Tibial artery (tissue), 4 donors: ENCODE measurements around the gene TCP1.
"Not testable (repeated sequence)": the region's sequence is repeated elsewhere in the genome, so short reads cannot be mapped to it uniquely, and the experiment has no call there.

Experiments
- DNase-seq, 2 donors: peaks; one replicate each; pipeline ENCODE4 v3.0.0-alpha.2; 2019
- H3K27ac ChIP-seq, 2 donors: fragments of 200-600 bp; sonication (generic) in 1 of 2; 1 replicate in 1 of 2; 2 replicates in 1 of 2; pipeline ENCODE4 v1.5.1; 2018 to 2019; ENCODE audit warnings: mild to moderate bottlenecking in 1 of 2
- H3K27me3 ChIP-seq, 2 donors: fragments of 200-600 bp; sonication (generic) in 1 of 2; one replicate each; pipeline versions ENCODE4 v1.5.1 to v1.6.0; 2016 to 2019
- H3K36me3 ChIP-seq, 3 donors: fragments of 200-600 bp; sonication (generic) in 2 of 3; one replicate each; pipeline ENCODE4 v1.5.1; 2016 to 2019; ENCODE audit warnings: mild to moderate bottlenecking in 2 of 3
- H3K4me1 ChIP-seq, 4 donors: fragments of 200-600 bp; sonication (generic) in 2 of 4; 1 replicate in 3 of 4; 2 replicates in 1 of 4; pipeline ENCODE4 v1.5.1; 2016 to 2019
- H3K4me3 ChIP-seq, 2 donors: fragments of 200-600 bp; sonication (generic) in 1 of 2; 1 replicate in 1 of 2; 2 replicates in 1 of 2; pipeline ENCODE4 v1.5.1; 2018 to 2019; ENCODE audit warnings: mild to moderate bottlenecking in 2 of 2
- H3K9me3 ChIP-seq, 3 donors: fragments of 200-600 bp; sonication (generic) in 1 of 3; one replicate each; pipeline ENCODE4 v1.5.1; 2016 to 2019
- intact Hi-C: fragments of 100-400 bp; cut with DNase I; formaldehyde crosslinking; loops from one replicate; pipeline ENCODE4 v1.15.0; 2023; ENCODE audit warnings: low total_unique reads
- TF ChIP-seq, protein P1 (sequence below), 2 experiments: fragments of 200-600 bp in 1 of 2; fragments of 450-650 bp in 1 of 2; IDR thresholded peaks; one replicate each; pipeline ENCODE4 v1.5.1; 2017 to 2019; ENCODE audit warnings: antibody characterized with exemption in 2 of 2, mild to moderate bottlenecking in 1 of 2, moderate library complexity in 1 of 2

The TCP1 gene

DNA sequence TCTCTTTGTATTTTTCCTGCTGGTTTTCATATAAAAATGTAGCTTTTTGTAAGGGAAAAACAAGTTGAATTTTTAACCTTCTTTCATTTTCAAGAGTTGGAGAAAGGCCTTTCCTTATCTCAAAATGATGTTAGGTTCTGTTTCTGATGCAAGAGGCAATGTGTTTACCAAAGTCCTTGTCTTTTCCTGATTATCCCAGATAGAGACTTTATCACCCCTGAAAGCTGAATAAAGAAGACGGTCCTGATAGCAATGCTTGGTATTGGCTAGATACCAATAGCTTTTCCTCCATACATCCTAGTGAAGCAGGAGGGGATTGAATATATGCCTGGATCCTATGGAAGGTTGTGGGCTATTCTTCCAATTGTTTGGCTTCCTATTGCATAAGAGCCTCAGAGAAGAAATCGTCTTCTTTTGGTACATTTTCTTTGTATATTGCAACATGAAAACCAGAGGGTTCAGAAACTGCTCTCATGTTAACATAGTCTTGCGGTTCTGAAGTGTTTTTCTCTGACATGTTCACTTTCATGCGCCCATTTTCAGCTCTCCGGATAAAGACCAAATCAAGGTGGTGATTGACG lies 16.1 kb upstream of the TCP1 start:
- Histone ChIP-seq H3K4me1 (no peaks in the 10 kb centered on the region), H3K9me3 (no peaks in the 10 kb centered on the region), H3K4me3 (no peak overlapping the region), H3K36me3 (peaks cover 0 to 1% (median 1%) of the 10 kb centered on the region in 3 donors), H3K27me3 (no peaks in the 10 kb centered on the region), H3K27ac (no peak overlapping the region)
- DNase-seq: no peak
- TF ChIP-seq, protein P1, sequence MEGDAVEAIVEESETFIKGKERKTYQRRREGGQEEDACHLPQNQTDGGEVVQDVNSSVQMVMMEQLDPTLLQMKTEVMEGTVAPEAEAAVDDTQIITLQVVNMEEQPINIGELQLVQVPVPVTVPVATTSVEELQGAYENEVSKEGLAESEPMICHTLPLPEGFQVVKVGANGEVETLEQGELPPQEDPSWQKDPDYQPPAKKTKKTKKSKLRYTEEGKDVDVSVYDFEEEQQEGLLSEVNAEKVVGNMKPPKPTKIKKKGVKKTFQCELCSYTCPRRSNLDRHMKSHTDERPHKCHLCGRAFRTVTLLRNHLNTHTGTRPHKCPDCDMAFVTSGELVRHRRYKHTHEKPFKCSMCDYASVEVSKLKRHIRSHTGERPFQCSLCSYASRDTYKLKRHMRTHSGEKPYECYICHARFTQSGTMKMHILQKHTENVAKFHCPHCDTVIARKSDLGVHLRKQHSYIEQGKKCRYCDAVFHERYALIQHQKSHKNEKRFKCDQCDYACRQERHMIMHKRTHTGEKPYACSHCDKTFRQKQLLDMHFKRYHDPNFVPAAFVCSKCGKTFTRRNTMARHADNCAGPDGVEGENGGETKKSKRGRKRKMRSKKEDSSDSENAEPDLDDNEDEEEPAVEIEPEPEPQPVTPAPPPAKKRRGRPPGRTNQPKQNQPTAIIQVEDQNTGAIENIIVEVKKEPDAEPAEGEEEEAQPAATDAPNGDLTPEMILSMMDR (IDR thresholded peaks at IDR 0.05): no peak
- intact Hi-C loops: no loop called here

DNA sequence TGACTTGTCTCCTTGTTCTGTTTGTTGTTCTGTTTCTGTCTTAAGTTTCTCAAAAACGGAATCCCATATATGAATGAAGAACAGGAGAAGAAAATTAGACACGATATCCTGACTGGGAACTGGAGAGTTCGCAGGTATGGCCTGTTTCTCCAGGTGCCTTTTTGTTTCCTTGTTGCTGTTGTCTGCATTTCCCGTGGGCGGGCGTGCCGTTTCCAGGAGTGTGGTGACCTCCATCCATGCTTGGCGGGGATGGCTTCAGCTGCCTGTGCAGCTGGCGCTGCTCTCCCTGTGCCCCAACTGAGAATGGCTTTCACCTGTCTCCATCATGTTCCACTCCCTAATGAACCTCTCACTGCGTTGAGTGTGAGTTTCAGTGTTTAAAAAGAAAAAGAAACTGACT lies 15.1 kb upstream of the TCP1 start:
- Histone ChIP-seq H3K27ac (no peak overlapping the region), H3K4me3 (no peak overlapping the region), H3K36me3 (peaks cover 0 to 11% (median 11%) of the 10 kb centered on the region in 3 donors), H3K9me3 (no peaks in the 10 kb centered on the region), H3K4me1 (no peaks in the 10 kb centered on the region), H3K27me3 (no peaks in the 10 kb centered on the region)
- TF ChIP-seq, protein P1 (IDR thresholded peaks at IDR 0.05): no peak
- intact Hi-C loops: no loop called here
- no peak for DNase-seq

DNA sequence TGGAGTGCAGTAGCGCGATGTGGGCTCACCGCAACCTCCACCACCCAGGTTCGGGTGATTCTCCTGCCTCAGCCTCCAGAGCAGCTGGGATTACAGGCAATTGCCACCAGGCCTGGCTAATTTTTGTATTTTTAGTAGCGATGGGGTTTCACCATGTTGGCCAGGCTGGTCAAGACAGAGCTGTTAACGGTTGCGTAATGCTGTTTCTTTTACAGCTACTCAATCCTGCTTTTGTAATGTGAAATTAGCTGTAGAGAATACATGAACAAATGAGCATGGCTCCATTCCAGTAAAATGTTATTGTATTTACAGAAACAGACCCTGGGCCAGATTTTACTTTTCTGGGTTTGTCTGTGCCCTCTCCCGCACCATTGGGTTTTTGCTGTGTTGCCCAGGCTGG lies 12.5 kb upstream of the TCP1 start:
- no peaks in the 10 kb centered on the region for H3K9me3 ChIP-seq
- TF ChIP-seq, protein P1 (IDR thresholded peaks at IDR 0.05): no peak
- DNase-seq: no peak
- no peak overlapping the region for H3K27ac ChIP-seq
- no peak overlapping the region for H3K4me3 ChIP-seq
- no peaks in the 10 kb centered on the region for H3K4me1 ChIP-seq
- intact Hi-C loops: no loop called here
- peaks cover 12 to 37% (median 36%) of the 10 kb centered on the region in 3 donors for H3K36me3 ChIP-seq
- H3K27me3 ChIP-seq: no peaks in the 10 kb centered on the region

GRCh38 chr6:159800141-159800865 lies 10.9 kb upstream of the TCP1 start, which contains the start of gene PNLDC1:
PNLDC1 (plus strand) TSS chr6:159800276; CDS start chr6:159800308, 32 bp downstream.
- TF ChIP-seq, protein P1 (IDR thresholded peaks at IDR 0.05): no peak
- H3K4me1 ChIP-seq: peaks cover 0 to 5% (median 0%) of the 10 kb centered on the region in 4 donors
- no peak for DNase-seq
- no peak within 1 kb of the TSS for H3K27ac ChIP-seq
- intact Hi-C loops: no loop called here
- H3K27me3 ChIP-seq: no peaks in the 10 kb centered on the region
- H3K36me3 ChIP-seq: peaks cover 12 to 50% (median 43%) of the 10 kb centered on the region in 3 donors
- no peaks in the 10 kb centered on the region for H3K9me3 ChIP-seq
- no peak within 1 kb of the TSS for H3K4me3 ChIP-seq

GRCh38 chr6:159797554-159797953 lies 8.2 kb upstream of the TCP1 start:
- TF ChIP-seq, protein P1 (IDR thresholded peaks at IDR 0.05): no peak
- peaks cover 12 to 71% (median 52%) of the 10 kb centered on the region in 3 donors for H3K36me3 ChIP-seq
- no peaks in the 10 kb centered on the region for H3K27me3 ChIP-seq
- peaks cover 0 to 22% (median 11%) of the 10 kb centered on the region in 4 donors for H3K4me1 ChIP-seq
- DNase-seq: no peak
- intact Hi-C loops: loop anchor here (5.0 kb wide), 1 partner anchor 50 kb away; no protein-coding TSS in a partner anchor
- no peaks in the 10 kb centered on the region for H3K9me3 ChIP-seq
- no peak overlapping the region for H3K4me3 ChIP-seq
- no peak overlapping the region for H3K27ac ChIP-seq

DNA sequence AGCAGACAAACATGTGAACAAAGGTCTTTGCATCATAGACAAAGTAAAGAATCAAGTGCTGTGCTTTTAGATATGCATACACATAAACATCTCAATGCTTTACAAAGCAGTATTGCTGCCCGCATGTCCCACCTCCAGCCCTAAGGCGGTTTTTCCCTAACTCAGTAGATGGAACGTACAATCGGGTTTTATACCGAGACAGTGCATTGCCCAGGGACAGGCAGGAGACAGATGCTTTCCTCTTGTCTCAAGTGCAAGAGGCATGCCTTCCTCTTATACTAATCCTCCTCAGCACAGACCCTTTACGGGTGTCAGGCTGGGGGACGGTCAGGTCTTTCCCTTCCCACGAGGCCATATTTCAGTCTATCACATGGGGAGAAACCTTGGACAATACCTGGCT lies 5.6 kb upstream of the TCP1 start:
- not testable (repeated sequence) for H3K4me3 ChIP-seq, H3K27ac ChIP-seq, H3K9me3 ChIP-seq, H3K27me3 ChIP-seq, DNase-seq
- intact Hi-C loops: loop anchor here (5.0 kb wide), 3 partner anchors 37 to 172 kb away; partner anchors contain the start of gene IGF2R
- peaks cover 12 to 69% (median 45%) of the 10 kb centered on the region in 3 donors for H3K36me3 ChIP-seq
- H3K4me1 ChIP-seq: peaks cover 0 to 40% (median 27%) of the 10 kb centered on the region in 4 donors
